GM21529 (cell line): ENCODE measurements around the gene USP9X.
"Not testable (repeated sequence)": the region's sequence is repeated elsewhere in the genome, so short reads cannot be mapped to it uniquely, and the experiment has no call there.

Source experiments
- ATAC-seq: cut with Tn5 transposase; IDR thresholded peaks from one replicate; pipeline ENCODE4 v1.9.1; 2021; ENCODE audit not compliant: unreplicated experiment

USP9X gene

DNA sequence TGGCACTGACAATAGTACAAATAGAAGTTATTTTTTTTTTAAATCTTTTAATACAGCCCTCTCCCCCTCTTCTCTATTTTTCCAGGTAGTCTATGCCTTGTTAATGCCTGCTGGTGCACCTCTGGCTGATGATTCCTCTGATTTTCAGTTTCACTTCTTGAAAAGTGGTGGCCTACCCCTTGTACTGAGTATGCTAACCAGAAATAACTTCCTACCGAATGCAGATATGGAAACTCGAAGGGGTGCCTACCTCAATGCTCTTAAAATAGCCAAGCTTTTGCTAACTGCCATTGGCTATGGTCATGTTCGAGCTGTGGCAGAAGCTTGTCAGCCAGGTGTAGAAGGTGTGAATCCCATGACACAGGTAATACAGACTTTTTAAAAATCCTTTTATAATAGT is 99.1 kb downstream of the USP9X start:
- peak; percentile 62 for ATAC-seq

DNA sequence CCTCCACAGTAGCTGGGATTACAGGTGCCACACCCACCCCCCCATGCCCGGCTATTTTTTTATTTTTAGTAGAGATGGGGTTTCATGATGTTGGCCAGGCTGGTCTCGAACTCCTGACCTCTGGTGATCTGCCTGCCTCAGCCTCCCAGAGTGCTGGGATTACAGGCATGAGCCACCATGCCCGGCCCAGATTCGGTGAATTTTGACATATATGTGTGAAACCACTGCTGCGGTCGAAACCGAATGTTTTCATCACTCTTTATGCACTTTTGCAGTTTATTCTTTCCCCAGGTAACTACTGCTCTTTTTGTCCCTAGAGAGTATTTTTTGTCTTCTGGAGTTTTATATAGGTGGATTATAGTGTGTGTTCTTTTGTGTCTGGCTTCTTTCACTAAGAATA is 101.7 kb downstream of the USP9X start:
- ATAC-seq = not testable (repeated sequence)

DNA sequence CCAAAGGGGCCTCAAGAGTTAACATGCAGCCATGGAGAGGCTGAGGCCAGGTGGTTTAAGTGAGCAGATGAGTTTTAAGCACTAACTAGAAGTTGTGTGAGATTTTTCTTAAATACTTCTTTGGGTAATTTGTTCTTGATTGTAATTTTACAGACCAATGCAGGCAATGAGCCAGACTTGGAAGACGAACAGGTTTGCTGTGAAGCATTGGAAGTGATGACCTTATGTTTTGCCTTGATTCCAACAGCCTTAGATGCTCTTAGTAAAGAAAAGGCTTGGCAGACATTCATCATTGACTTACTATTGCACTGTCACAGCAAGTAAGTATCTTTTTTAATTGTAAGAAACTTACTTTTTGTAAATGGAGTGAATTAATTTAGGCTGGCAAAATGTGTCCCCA is 103.9 kb downstream of the USP9X start:
- no peak for ATAC-seq

DNA sequence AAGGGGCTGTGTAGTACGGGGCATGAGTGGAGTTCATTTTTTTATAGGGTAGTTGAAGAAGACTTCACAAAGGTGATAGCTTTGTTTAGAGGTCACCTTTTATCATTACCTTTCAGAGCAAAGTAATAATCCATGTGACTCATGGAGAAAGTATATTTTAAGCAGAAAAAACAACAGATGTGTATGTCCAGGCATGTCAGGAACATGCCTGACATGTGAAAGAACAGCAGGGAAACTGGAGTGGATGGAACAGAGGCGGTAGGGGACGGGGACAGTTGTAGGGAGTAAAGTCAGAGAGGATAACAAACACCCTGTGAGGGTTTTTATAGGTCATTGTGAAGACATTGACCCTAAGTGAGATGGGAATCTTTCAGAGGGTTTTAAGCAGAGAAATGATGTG is 107.6 kb downstream of the USP9X start:
- no peak for ATAC-seq

DNA sequence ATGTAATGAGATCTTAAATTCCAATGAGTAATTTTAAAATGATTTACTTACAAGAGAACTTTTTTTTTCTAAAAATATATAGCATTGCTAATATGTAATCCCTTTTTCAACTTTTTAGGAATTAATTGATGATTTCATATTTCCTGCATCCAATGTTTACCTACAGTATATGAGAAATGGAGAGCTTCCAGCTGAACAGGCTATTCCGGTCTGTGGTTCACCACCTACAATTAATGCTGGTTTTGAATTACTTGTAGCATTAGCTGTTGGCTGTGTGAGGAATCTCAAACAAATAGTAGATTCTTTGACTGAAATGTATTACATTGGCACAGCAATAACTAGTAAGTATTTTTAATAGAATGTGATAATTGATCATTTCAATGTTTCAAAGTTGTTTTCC is 113.2 kb downstream of the USP9X start:
- ATAC-seq = no peak

GRCh38 chrX:41200785-41201184 is 115.5 kb downstream of the USP9X start:
- no peak for ATAC-seq

DNA sequence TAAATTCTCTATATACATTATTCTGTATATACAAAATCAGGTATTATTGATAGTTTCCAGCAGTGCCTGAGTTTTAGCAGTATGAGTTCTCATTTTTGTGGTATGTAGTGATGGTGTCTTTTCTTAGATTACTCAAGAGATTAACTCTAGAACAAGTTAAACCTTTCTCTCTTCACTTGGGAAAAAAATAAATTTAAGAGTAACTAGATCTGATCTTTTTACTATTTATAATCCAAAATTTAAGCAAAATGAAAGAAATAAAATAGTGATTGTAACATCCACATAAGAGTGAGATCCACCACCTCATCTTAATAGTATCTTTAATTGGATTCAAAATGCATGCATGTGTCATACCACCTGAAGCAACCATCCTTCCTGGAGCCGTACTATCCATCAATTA is 124.6 kb downstream of the USP9X start:
- ATAC-seq = no peak

- ATAC-seq = no peak
These were observed 139.4 kb downstream of the USP9X start for GRCh38 chrX:41224605-41225004.

DNA sequence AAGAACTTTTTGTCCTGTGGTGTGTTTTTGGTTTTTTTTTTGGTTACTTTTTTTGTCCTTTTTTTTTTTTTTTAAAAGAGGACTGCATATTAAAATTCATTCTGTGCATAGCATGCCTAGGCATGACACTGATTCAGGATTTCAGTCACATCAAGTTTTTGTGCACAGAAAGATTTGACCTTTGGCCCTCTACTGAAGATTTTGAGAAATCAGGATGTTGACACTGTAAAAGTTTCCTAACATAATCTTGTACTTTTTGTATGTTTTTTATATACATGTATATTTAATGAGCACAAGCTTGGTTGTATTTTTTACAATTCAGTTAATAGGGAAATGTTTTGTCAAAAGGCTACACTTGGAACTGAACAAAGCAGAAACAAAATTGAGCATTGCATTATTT is 148.7 kb downstream of the USP9X start:
- ATAC-seq = no peak

DNA sequence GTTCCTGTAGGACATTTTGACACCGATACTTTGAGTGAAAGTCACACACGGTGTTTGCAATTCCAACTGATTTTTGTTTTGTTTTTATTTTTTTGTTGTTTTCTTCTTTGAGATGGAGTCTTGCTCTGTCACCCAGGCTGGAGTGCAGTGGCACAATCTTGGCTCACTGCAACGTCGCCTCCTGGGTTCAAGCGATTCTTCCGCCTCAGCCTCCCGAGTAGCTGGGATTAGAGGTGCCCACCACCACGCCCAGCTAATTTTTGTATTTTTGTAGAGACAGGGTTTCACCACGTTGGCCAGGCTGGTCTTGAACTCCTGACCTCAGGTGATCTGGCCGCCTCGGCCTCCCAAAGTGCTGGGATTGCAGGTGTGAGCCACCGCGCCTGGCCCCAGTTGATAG is 149.2 kb downstream of the USP9X start:
- ATAC-seq = not testable (repeated sequence)

- ATAC-seq = no peak
These were observed 149.7 kb downstream of the USP9X start for GRCh38 chrX:41234962-41235361.

DNA sequence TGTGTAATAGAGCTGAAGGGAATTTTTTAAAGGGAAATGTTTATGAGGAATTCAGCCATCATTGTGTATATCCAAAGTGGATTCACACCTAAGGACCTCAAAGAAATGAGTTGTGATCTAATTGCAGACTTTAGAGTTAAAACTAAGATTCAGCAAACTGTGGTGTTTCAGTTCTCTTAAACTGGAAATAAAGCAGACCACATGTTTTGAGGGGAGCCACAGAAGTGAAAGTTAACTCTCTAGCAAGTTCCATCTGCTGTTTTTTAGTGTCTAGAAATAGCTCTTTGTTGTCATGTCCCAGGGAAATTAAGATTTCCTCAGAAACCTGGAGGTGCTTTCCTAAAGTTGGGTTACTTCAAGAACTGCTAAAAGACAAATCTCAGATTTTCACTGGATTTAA is 151.4 kb downstream of the USP9X start:
- ATAC-seq = peak; percentile 88

DNA sequence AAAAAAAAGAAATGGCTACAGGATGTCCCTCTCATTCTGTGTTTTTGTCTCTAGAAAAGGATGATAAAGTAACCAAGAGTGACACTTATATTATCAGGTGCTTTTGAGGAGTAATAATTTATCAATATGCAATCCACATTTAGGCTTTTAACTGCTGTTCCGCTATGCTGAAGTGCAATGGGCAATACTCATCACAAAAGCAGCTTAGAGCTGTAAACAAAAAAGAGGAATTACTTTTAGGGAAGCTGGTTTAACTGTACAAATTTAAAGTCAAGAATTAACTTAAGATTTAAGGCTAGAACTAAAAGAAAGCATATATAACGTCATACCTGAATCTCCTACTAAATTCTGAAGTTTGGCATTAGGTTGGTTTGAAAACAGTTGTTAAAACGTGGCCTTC is 155.3 kb downstream of the USP9X start:
- ATAC-seq = no peak

DNA sequence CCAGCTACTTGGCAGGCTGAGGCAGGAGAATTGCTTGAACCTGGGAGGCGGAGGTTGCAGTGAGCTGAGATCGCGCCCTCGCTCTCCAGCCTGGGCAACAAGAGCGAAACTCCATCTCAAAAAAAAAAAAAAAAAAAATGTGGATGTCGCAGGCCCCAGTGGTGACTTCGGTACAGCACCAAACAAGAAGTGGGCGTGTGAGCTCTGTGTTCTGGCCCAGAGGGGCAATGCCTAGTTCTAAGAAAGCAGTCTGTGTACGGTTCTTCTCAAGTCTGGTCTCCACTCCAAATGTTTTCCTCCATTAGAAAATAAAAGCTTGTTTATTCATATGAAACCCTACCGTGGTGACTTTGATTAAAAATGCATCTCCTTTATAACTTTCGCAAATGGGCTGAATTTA is 156.7 kb downstream of the USP9X start:
- ATAC-seq = no peak

DNA sequence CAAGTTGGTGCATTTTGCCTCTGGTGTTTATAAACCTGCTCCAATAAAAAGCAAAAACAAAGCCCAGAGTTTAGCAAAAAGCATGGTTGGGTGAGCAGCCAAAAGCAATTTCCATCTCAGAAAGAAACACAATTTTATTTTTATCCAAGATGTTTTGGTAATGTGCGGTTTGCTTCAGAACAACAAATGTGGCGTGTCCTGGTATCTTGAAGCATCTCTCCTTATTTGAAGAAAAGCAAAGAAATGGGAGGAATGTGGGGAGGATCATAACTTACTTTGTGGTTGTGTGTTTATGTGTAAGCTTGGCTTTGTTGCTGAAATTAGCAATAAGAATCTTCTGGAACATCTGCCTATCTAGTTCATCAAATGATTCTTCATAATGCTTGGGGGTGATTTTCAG is 160.4 kb downstream of the USP9X start:
- ATAC-seq = no peak

DNA sequence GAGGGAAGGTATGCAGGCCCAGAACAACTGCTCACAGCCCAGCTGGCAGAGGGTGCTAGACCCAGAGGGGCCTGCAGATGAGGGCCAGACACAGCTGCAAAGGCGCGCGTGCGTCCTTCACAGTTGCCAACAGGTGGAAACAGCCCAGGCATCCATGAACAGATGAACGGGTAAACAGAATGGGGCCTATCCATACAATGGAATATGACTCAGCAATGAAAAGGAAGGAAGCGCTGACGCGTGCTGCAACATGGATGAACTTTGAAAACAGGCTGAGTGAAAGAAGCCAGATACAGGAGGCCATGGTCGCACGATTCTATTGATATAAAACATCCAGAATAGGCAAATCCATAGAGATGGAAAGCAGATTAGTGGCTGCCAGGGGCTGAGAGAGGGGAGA is 165.6 kb downstream of the USP9X start:
- ATAC-seq = no peak

DNA sequence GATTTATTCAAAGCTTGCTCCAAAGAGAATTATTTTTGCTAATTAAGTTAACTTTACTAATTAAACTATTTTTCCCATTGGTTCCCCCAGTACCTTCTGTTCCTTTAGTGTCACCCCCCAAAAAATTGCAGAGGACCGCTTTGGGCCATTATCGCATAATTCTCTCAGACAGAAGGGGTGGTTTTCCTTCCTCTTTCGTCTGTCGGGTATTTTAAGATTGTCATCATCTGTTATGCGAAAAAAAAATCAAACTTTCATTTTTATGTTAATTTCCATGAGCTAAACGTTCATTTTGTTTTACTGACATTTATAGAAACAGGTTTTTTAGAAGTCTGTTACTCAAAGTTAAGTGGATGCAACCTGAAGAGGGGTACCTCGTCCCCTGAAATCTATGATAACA is 172.6 kb downstream of the USP9X start:
- ATAC-seq = no peak

DNA sequence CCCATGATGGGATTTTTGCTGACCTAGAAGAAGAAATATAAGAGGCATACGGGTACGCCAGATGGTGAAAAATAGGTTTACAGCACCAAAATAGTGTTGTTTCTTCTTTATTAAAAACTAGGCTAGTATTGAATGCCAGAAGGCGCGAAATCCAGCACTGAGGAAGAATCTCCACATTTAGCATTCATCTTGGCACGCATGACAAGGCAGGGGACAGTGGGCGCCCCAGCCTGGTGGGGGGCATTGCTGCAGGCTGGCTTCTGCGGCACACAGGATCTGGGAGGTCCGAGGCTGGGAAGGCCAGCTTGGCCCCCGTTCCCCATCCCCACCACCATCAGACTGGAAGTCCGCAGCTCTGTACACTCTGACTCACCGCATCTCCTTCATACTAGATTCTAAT is 173.0 kb downstream of the USP9X start:
- ATAC-seq = no peak

DNA sequence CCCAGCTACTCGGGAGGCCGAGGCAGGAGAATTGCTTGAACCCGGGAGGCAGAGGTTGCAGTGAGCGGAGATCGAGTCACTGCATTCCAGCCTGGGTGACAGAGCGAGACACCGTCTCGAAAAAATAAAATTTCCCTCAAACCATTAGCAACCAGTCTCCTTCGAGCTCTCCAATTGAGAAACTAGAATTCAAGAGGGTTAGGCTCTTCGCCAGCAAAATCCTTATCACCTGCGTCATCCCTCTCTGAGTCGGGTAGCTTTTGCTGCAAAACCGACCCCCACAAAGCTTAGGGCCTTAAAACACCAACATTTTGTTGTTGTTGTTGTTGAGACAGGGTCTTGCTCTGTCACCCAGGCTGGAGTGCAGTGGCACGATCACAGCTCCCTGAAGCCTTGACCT is 173.6 kb downstream of the USP9X start:
- no peak for ATAC-seq

- ATAC-seq = no peak
These were observed 174.3 kb downstream of the USP9X start for GRCh38 chrX:41259516-41259915.

- ATAC-seq = peak; percentile 76
These were observed 180.4 kb downstream of the USP9X start for GRCh38 chrX:41265615-41266014.

- no peak for ATAC-seq
These were observed 188.4 kb downstream of the USP9X start for GRCh38 chrX:41273638-41274037.

DNA sequence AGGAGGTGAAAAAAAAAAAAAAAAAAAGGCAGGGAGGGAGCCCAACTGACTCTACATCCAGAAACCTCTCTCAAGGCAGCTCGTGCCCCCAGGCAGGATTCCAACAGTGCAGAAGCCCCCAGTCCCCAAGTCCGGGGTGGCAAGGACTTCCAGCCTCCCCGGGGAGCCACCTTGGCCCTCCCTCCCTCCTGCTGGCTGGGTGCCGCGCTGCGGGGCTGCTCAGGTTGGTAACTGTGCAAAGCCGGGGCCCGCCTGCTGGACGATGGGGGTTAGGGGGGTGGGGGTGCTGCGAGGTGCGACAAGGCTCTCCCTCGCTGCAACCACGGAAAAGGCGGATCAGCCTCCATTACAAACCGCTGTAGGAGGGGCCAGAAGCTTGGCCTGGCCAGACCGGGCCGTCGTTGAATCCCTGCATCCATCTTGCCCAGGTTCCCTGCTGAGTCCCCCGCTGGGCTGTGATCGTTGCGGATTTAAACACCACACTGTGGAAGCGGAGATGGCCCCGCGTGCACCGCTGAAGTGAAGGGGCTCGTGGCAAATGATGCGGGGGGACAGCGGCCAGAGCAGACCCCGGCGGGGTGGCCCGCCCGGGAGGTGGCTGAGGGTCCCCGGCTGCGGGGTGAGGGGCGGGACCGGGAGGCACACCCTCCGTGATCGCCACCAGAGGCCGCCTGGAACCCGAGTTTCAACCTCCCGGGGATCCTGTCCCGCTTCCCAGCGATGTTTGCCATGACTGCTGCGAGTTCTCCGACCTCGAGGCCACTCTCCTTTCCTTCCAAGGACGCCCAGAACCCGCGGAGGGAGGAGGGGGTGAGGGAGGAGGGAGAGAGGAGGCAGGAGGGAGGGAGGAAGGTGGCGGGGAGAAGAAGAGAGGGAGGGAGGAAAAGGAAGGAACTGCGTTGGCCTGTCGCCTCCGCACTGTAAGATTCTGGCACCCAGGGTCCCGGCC is 190.7 kb downstream of the USP9X start:
- peak; percentile 67 for ATAC-seq
